OCI-LY3 (cell line): ENCODE measurements around the gene ANKRD26.

ENCODE experiments used
- H2AFZ ChIP-seq: fragments of 200-600, 300-600 bp; shearing (Covaris generic); 2 replicates; pipeline ENCODE4 v1.6.0; 2014; ENCODE audit warnings: antibody characterized with exemption, low read depth, low read length
- H3K27ac ChIP-seq: fragments of 200-600, 300-600 bp; sonication (generic); 2 replicates; pipeline ENCODE4 v1.5.1; 2014; ENCODE audit warnings: mild to moderate bottlenecking, low read length, moderate library complexity, mixed read lengths
- H3K27me3 ChIP-seq: fragments of 200-600, 300-600 bp; sonication (generic); 2 replicates; pipeline ENCODE4 v1.6.1; 2014; ENCODE audit warnings: low read depth, low read length, mixed read lengths
- H3K36me3 ChIP-seq: fragments of 200-600, 300-600 bp; sonication (generic); replicated peaks from 2 replicates; pipeline ENCODE3; 2014; ENCODE audit warnings: low read depth, low read length, mixed read lengths
- H3K4me1 ChIP-seq: fragments of 300-600, 200-600 bp; sonication (generic); 2 replicates; pipeline ENCODE4 v1.6.1; 2014; ENCODE audit warnings: low read length, mixed read lengths
- H3K4me2 ChIP-seq: fragments of 200-600, 300-600 bp; sonication (generic); 2 replicates; pipeline ENCODE4 v1.6.1; 2014; ENCODE audit warnings: low read length, mixed read lengths
- H3K4me3 ChIP-seq: fragments of 300-600, 200-600 bp; sonication (generic); 2 replicates; pipeline ENCODE4 v1.5.1; 2014; ENCODE audit warnings: antibody characterized with exemption, mild to moderate bottlenecking, low read length, moderate library complexity
- H3K79me2 ChIP-seq: fragments of 300-600, 200-600 bp; shearing (Covaris generic); 2 replicates; pipeline ENCODE4 v1.6.1; 2014; ENCODE audit warnings: mild to moderate bottlenecking, low read length, mixed read lengths
- H3K9ac ChIP-seq: fragments of 300-600, 200-600 bp; shearing (Covaris generic); 2 replicates; pipeline ENCODE4 v1.6.0; 2014; ENCODE audit warnings: mild to moderate bottlenecking, low read length, moderate library complexity
- H3K9me3 ChIP-seq: fragments of 200-600, 300-600 bp; shearing (Covaris generic); 2 replicates; pipeline ENCODE4 v1.6.1; 2014; ENCODE audit warnings: low read length, mixed read lengths; ENCODE audit not compliant: insufficient read depth
- H4K20me1 ChIP-seq: fragments of 200-600, 300-600 bp; sonication (generic); 2 replicates; pipeline ENCODE4 v1.6.1; 2016; ENCODE audit warnings: low read length, mixed read lengths; ENCODE audit not compliant: insufficient read depth
- CTCF ChIP-seq: fragments of 200-600, 300-600 bp; sonication (generic); IDR thresholded peaks from 2 replicates; pipeline ENCODE4 v1.5.1; 2014; ENCODE audit warnings: antibody characterized with exemption, low read length, low read depth
- EZH2phosphoT487 ChIP-seq: fragments of 200-600 bp; shearing (Covaris generic); IDR thresholded peaks from 2 replicates; pipeline ENCODE4 v1.6.1; 2018; ENCODE audit warnings: antibody characterized with exemption, mixed run types, low read depth

Gene ANKRD26

GRCh38 chr10:26969145-26969926, 131.0 kb downstream of the ANKRD26 start:
- H3K4me3 ChIP-seq, result no peak overlapping the region
- peaks cover 32% of the 10 kb centered on the region for H3K4me1 ChIP-seq
- H3K27ac ChIP-seq, result no peak overlapping the region
- H3K9ac ChIP-seq, result no peak overlapping the region
- H3K9me3 ChIP-seq, result no peaks in the 10 kb centered on the region
- H2AFZ ChIP-seq, result no peak overlapping the region
- no peaks in the 10 kb centered on the region for H3K79me2 ChIP-seq
- H4K20me1 ChIP-seq, result no peaks in the 10 kb centered on the region
- H3K4me2 ChIP-seq, result peak overlapping the region; percentile 39
- H3K36me3 ChIP-seq, result no peaks in the 10 kb centered on the region
- peaks cover 5% of the 10 kb centered on the region; the same call in 1 of the 2 replicates for H3K27me3 ChIP-seq
- TF ChIP-seq EZH2phosphoT487, result no peak
- TF ChIP-seq CTCF, result no peak

- H3K36me3 ChIP-seq, result no peaks in the 10 kb centered on the region
- H2AFZ ChIP-seq, result no peak overlapping the region
- TF ChIP-seq EZH2phosphoT487, result no peak
- no peak for TF ChIP-seq CTCF
- H4K20me1 ChIP-seq, result no peaks in the 10 kb centered on the region
- no peak overlapping the region for H3K9ac ChIP-seq
- H3K4me3 ChIP-seq, result no peak overlapping the region
- H3K4me2 ChIP-seq, result no peak overlapping the region
- H3K27ac ChIP-seq, result no peak overlapping the region
- H3K9me3 ChIP-seq, result no peaks in the 10 kb centered on the region
- no peaks in the 10 kb centered on the region for H3K4me1 ChIP-seq
- H3K27me3 ChIP-seq, result no peaks in the 10 kb centered on the region
- no peaks in the 10 kb centered on the region for H3K79me2 ChIP-seq
Measured at GRCh38 chr10:26962835-26963234, 137.5 kb downstream of the ANKRD26 start.

- Histone ChIP-seq H3K4me2 (no peak overlapping the region), H3K4me1 (no peaks in the 10 kb centered on the region), H3K79me2 (no peaks in the 10 kb centered on the region), H4K20me1 (no peaks in the 10 kb centered on the region), H3K36me3 (no peaks in the 10 kb centered on the region), H3K27me3 (no peaks in the 10 kb centered on the region), H3K27ac (no peak overlapping the region), H2AFZ (no peak overlapping the region), H3K4me3 (no peak overlapping the region), H3K9ac (no peak overlapping the region), H3K9me3 (no peaks in the 10 kb centered on the region)
- TF ChIP-seq EZH2phosphoT487 (no peak), CTCF (no peak)
Measured at GRCh38 chr10:26960308-26960707, 140.0 kb downstream of the ANKRD26 start.

GRCh38 chr10:26959841-26960240, 140.5 kb downstream of the ANKRD26 start:
- Histone ChIP-seq H3K36me3 (no peaks in the 10 kb centered on the region), H3K79me2 (no peaks in the 10 kb centered on the region), H4K20me1 (no peaks in the 10 kb centered on the region), H3K4me2 (no peak overlapping the region), H3K27ac (no peak overlapping the region), H3K9ac (no peak overlapping the region), H3K4me3 (no peak overlapping the region), H3K27me3 (no peaks in the 10 kb centered on the region), H3K4me1 (no peaks in the 10 kb centered on the region), H3K9me3 (no peaks in the 10 kb centered on the region), H2AFZ (no peak overlapping the region)
- no peak for TF ChIP-seq EZH2phosphoT487
- TF ChIP-seq CTCF, result no peak
